OCI-LY1 (cell line): ENCODE data around the gene RAB3C.

Experiments used
- H2AFZ ChIP-seq: fragments of 200-600 bp; sonication (generic), shearing (Covaris generic); 2 replicates; pipeline ENCODE4 v1.6.0; 2014; ENCODE audit warnings: antibody characterized with exemption, mild to moderate bottlenecking, low read length
- H3F3A ChIP-seq: fragments of 200-600 bp; sonication (generic), shearing (Covaris generic); 2 replicates; pipeline ENCODE4 v1.6.0; 2014; ENCODE audit warnings: mild to moderate bottlenecking, antibody characterized with exemption, low read length, moderate library complexity; ENCODE audit not compliant: insufficient read depth
- H3K27ac ChIP-seq: fragments of 200-600 bp; sonication (generic); 2 replicates; pipeline ENCODE4 v1.5.1; 2014; ENCODE audit warnings: low read length, mixed run types, mild to moderate bottlenecking, low read depth; ENCODE audit not compliant: poor library complexity, severe bottlenecking
- H3K27me3 ChIP-seq: fragments of 200-600 bp; sonication (generic); 2 replicates; pipeline ENCODE4 v1.6.0; 2014; ENCODE audit warnings: antibody characterized with exemption, mild to moderate bottlenecking, low read length, moderate library complexity; ENCODE audit not compliant: insufficient read depth
- H3K36me3 ChIP-seq: fragments of 200-600 bp; sonication (generic); 2 replicates; pipeline ENCODE4 v1.6.1; 2014; ENCODE audit warnings: mild to moderate bottlenecking, antibody characterized with exemption, low read length, moderate library complexity, mixed read lengths; ENCODE audit not compliant: insufficient read depth
- H3K4me1 ChIP-seq: fragments of 200-600 bp; sonication (generic); 2 replicates; pipeline ENCODE4 v1.5.1; 2014; ENCODE audit warnings: mild to moderate bottlenecking, low read length, moderate library complexity; ENCODE audit not compliant: insufficient read depth, severe bottlenecking
- H3K4me2 ChIP-seq: fragments of 200-600 bp; sonication (generic), shearing (Covaris generic); 2 replicates; pipeline ENCODE4 v1.6.1; 2014; ENCODE audit warnings: low read length
- H3K4me3 ChIP-seq: fragments of 200-600 bp; sonication (generic); 2 replicates; pipeline ENCODE4 v1.5.1; 2014; ENCODE audit warnings: low read length, low read depth, mild to moderate bottlenecking, mixed read lengths; ENCODE audit not compliant: poor library complexity, severe bottlenecking
- H3K79me2 ChIP-seq: fragments of 200-600 bp; shearing (Covaris generic); 2 replicates; pipeline ENCODE4 v1.6.1; 2016; ENCODE audit warnings: mixed run types, low read length, mixed read lengths; ENCODE audit not compliant: insufficient read depth
- H3K9ac ChIP-seq: fragments of 200-600 bp; sonication (generic), shearing (Covaris generic); 2 replicates; pipeline ENCODE4 v1.6.1; 2014; ENCODE audit warnings: mild to moderate bottlenecking, low read length, mixed read lengths
- H3K9me2 ChIP-seq: fragments of 200-600 bp; sonication (generic), shearing (Covaris generic); 2 replicates; pipeline ENCODE4 v1.6.1; 2014; ENCODE audit warnings: low read depth, mild to moderate bottlenecking, low read length, mixed read lengths
- H3K9me3 ChIP-seq: fragments of 200-600 bp; shearing (Covaris generic); 2 replicates; pipeline ENCODE4 v1.6.1; 2014; ENCODE audit warnings: low read length, mixed read lengths
- H4K20me1 ChIP-seq: fragments of 200-600 bp; sonication (generic), shearing (Covaris generic); 2 replicates; pipeline ENCODE4 v1.6.0; 2016; ENCODE audit warnings: mild to moderate bottlenecking, low read length; ENCODE audit not compliant: insufficient read depth
- EZH2 ChIP-seq: fragments of 200-600 bp; sonication (generic), shearing (Covaris generic); IDR thresholded peaks from 2 replicates; pipeline ENCODE4 v1.8.0; 2017; ENCODE audit warnings: borderline replicate concordance, mixed run types, mild to moderate bottlenecking, antibody characterized with exemption, low read length, moderate library complexity, mixed read lengths
- TF ChIP-seq, protein P1 (sequence below): fragments of 200-600 bp; sonication (generic), shearing (Covaris generic); IDR thresholded peaks from 2 replicates; pipeline ENCODE4 v1.5.1; 2017; ENCODE audit warnings: mild to moderate bottlenecking, antibody characterized with exemption, low read length, moderate library complexity, mixed read lengths

Gene RAB3C

DNA sequence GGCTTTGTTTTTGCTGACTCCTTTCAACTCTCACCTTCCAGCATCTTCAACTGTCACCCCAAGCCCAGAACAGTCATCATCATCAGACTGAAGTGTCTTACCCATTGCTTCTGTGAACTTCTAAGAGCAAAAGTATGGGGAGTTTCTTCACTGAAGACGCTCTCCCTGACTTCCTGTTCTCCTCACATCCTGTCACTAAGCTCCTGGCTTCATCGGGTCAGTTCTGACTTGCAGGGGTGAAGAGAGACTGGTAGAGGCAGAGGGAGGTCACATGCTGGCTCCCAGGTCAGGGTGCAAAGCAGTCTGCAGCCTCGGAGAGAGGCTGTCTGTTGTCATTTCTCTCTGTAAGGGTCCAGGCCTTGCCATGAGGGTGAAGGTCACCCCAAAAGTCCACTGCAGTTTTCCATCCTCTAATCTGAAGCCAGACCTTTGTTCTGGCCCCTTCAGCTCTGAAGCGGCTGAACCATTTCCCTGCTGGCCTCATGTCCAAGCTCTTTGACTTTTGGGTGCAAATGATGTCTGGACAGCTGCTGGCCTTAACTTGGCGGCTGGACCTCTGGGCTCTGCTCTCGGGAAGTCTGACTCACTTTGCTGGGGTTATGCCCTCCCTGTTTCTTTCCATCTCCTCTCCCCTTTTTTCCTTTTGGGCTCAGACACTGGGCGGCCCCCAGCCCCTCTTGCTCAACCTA lies 305.0 kb downstream of the RAB3C start:
- no peaks in the 10 kb centered on the region for H3K27me3 ChIP-seq
- H2AFZ ChIP-seq: no peak overlapping the region
- no peaks in the 10 kb centered on the region for H3F3A ChIP-seq
- H4K20me1 ChIP-seq: no peaks in the 10 kb centered on the region
- TF ChIP-seq, protein P1, sequence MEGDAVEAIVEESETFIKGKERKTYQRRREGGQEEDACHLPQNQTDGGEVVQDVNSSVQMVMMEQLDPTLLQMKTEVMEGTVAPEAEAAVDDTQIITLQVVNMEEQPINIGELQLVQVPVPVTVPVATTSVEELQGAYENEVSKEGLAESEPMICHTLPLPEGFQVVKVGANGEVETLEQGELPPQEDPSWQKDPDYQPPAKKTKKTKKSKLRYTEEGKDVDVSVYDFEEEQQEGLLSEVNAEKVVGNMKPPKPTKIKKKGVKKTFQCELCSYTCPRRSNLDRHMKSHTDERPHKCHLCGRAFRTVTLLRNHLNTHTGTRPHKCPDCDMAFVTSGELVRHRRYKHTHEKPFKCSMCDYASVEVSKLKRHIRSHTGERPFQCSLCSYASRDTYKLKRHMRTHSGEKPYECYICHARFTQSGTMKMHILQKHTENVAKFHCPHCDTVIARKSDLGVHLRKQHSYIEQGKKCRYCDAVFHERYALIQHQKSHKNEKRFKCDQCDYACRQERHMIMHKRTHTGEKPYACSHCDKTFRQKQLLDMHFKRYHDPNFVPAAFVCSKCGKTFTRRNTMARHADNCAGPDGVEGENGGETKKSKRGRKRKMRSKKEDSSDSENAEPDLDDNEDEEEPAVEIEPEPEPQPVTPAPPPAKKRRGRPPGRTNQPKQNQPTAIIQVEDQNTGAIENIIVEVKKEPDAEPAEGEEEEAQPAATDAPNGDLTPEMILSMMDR: no peak
- TF ChIP-seq EZH2: no peak
- H3K9ac ChIP-seq: no peak overlapping the region
- no peaks in the 10 kb centered on the region for H3K9me2 ChIP-seq
- no peak overlapping the region for H3K4me2 ChIP-seq
- no peak overlapping the region for H3K4me3 ChIP-seq
- no peaks in the 10 kb centered on the region for H3K4me1 ChIP-seq
- no peaks in the 10 kb centered on the region for H3K79me2 ChIP-seq
- H3K27ac ChIP-seq: no peak overlapping the region
- H3K36me3 ChIP-seq: no peaks in the 10 kb centered on the region
- H3K9me3 ChIP-seq: no peaks in the 10 kb centered on the region

- no peak overlapping the region for H3K27ac ChIP-seq
- no peak for TF ChIP-seq EZH2
- TF ChIP-seq, protein P1: no peak
- H3K9me2 ChIP-seq: no peaks in the 10 kb centered on the region
- H3K79me2 ChIP-seq: no peaks in the 10 kb centered on the region
- H2AFZ ChIP-seq: no peak overlapping the region
- H4K20me1 ChIP-seq: no peaks in the 10 kb centered on the region
- no peak overlapping the region for H3K4me2 ChIP-seq
- no peaks in the 10 kb centered on the region for H3K9me3 ChIP-seq
- H3K36me3 ChIP-seq: no peaks in the 10 kb centered on the region
- H3F3A ChIP-seq: no peaks in the 10 kb centered on the region
- no peak overlapping the region for H3K4me3 ChIP-seq
- no peaks in the 10 kb centered on the region for H3K4me1 ChIP-seq
- H3K27me3 ChIP-seq: no peaks in the 10 kb centered on the region
- no peak overlapping the region for H3K9ac ChIP-seq
Measured at GRCh38 chr5:58890265-58890664, 307.4 kb downstream of the RAB3C start.

GRCh38 chr5:58890701-58891085 lies 307.8 kb downstream of the RAB3C start:
- no peaks in the 10 kb centered on the region for H3K79me2 ChIP-seq
- no peaks in the 10 kb centered on the region for H3K4me1 ChIP-seq
- no peak for TF ChIP-seq EZH2
- TF ChIP-seq, protein P1: no peak
- no peaks in the 10 kb centered on the region for H4K20me1 ChIP-seq
- H3K36me3 ChIP-seq: no peaks in the 10 kb centered on the region
- H3K4me3 ChIP-seq: no peak overlapping the region
- H3K9ac ChIP-seq: no peak overlapping the region
- no peaks in the 10 kb centered on the region for H3K27me3 ChIP-seq
- no peaks in the 10 kb centered on the region for H3K9me2 ChIP-seq
- H3K4me2 ChIP-seq: no peak overlapping the region
- no peak overlapping the region for H2AFZ ChIP-seq
- H3F3A ChIP-seq: no peaks in the 10 kb centered on the region
- H3K9me3 ChIP-seq: no peaks in the 10 kb centered on the region
- no peak overlapping the region for H3K27ac ChIP-seq
